HG03354 (cell line): ENCODE measurements around the gene GHR.

Source experiments
- ATAC-seq: cut with Tn5 transposase; IDR thresholded peaks from one replicate; pipeline ENCODE4 v1.9.1; 2021; ENCODE audit warnings: mild to moderate bottlenecking; ENCODE audit not compliant: unreplicated experiment, poor library complexity, severe bottlenecking

The GHR gene

GRCh38 chr5:42507451-42508097 lies 84.3 kb downstream of the GHR start:
- ATAC-seq = no peak

- ATAC-seq = no peak
These were observed 90.0 kb downstream of the GHR start for GRCh38 chr5:42513246-42513645.

GRCh38 chr5:42514754-42515153 lies 91.5 kb downstream of the GHR start:
- ATAC-seq = no peak

GRCh38 chr5:42515504-42515903 lies 92.3 kb downstream of the GHR start:
- no peak for ATAC-seq

GRCh38 chr5:42516282-42517042 lies 93.2 kb downstream of the GHR start:
- no peak for ATAC-seq

GRCh38 chr5:42517164-42517563 lies 93.9 kb downstream of the GHR start:
- no peak for ATAC-seq

- ATAC-seq = no peak
These were observed 95.5 kb downstream of the GHR start for GRCh38 chr5:42518595-42519221.

- no peak for ATAC-seq
These were observed 97.0 kb downstream of the GHR start for GRCh38 chr5:42520203-42520602.

- no peak for ATAC-seq
These were observed 97.7 kb downstream of the GHR start for GRCh38 chr5:42520957-42521356.

- no peak for ATAC-seq
These were observed 98.2 kb downstream of the GHR start for GRCh38 chr5:42521406-42521805.

- ATAC-seq = no peak
These were observed 99.5 kb downstream of the GHR start for GRCh38 chr5:42522783-42523182.

GRCh38 chr5:42526179-42526578 lies 102.9 kb downstream of the GHR start:
- ATAC-seq = no peak

GRCh38 chr5:42531611-42532010 lies 108.4 kb downstream of the GHR start:
- no peak for ATAC-seq

GRCh38 chr5:42542106-42542505 lies 118.9 kb downstream of the GHR start:
- no peak for ATAC-seq

- ATAC-seq = no peak
These were observed 120.5 kb downstream of the GHR start for GRCh38 chr5:42543774-42544173.

- ATAC-seq = no peak
These were observed 121.8 kb downstream of the GHR start for GRCh38 chr5:42545038-42545437.

- no peak for ATAC-seq
These were observed 123.9 kb downstream of the GHR start for GRCh38 chr5:42547141-42547540.

GRCh38 chr5:42547894-42548293 lies 124.7 kb downstream of the GHR start:
- no peak for ATAC-seq

- no peak for ATAC-seq
These were observed 129.4 kb downstream of the GHR start for GRCh38 chr5:42552597-42552996.

- ATAC-seq = no peak
These were observed 130.2 kb downstream of the GHR start for GRCh38 chr5:42553461-42553860.

GRCh38 chr5:42555010-42555409 lies 131.8 kb downstream of the GHR start:
- no peak for ATAC-seq
